Daoy (cell line): ENCODE results near the gene NCS1. TPM values are rescaled to one million over a fixed set of nuclear protein-coding genes. Genes with fewer than 3 reads are reported as not detected.
A peak's percentile ranks its signal among the peaks of the same experiment; 100 is the strongest.

Experiments used
- DNase-seq: peaks from one replicate; pipeline ENCODE4 v3.0.0-alpha.2; 2015; ENCODE audit warnings: low read depth
- total RNA-seq: library from RNA; depleted of rRNA; stranded (reverse); fragments of >200 nt; shearing (Covaris generic); gene quantifications from 2 replicates; pipeline ENCODE4 v1.2.3, GENCODE V29; 2014

The NCS1 gene
- total RNA-seq, 1 experiment from 2014 or later: 49.6 TPM

- DNase-seq: no peak
Observed at GRCh38 chr9:130147198-130147597, 25.0 kb upstream of the NCS1 start.

GRCh38 chr9:130147910-130148309 lies 24.3 kb upstream of the NCS1 start:
- DNase-seq: no peak

- DNase-seq: no peak
Observed at GRCh38 chr9:130149031-130149430, 23.2 kb upstream of the NCS1 start.

- DNase-seq: no peak
Observed at GRCh38 chr9:130149654-130150286, 22.4 kb upstream of the NCS1 start.

GRCh38 chr9:130150779-130151382 lies 21.3 kb upstream of the NCS1 start:
- peak; percentile 89 for DNase-seq

- DNase-seq: no peak
Observed at GRCh38 chr9:130154816-130155215, 17.4 kb upstream of the NCS1 start.

GRCh38 chr9:130155647-130156046 lies 16.6 kb upstream of the NCS1 start:
- DNase-seq: no peak

GRCh38 chr9:130156672-130157071 lies 15.5 kb upstream of the NCS1 start:
- no peak for DNase-seq

- peak; percentile 64 for DNase-seq
Observed at GRCh38 chr9:130157079-130157478, 15.1 kb upstream of the NCS1 start.

GRCh38 chr9:130158001-130158400 lies 14.2 kb upstream of the NCS1 start:
- no peak for DNase-seq

GRCh38 chr9:130159057-130159456 lies 13.1 kb upstream of the NCS1 start:
- no peak for DNase-seq

- DNase-seq: no peak
Observed at GRCh38 chr9:130159915-130160670, 12.1 kb upstream of the NCS1 start.

- no peak for DNase-seq
Observed at GRCh38 chr9:130160862-130161470, 11.2 kb upstream of the NCS1 start.

GRCh38 chr9:130165579-130165978 lies 6.6 kb upstream of the NCS1 start:
- DNase-seq: no peak

GRCh38 chr9:130166399-130166798 lies 5.8 kb upstream of the NCS1 start:
- DNase-seq: no peak

- peak; percentile 36 for DNase-seq
Observed at GRCh38 chr9:130167927-130168326, 4.3 kb upstream of the NCS1 start.

GRCh38 chr9:130171226-130172148 lies 717 bp upstream of the NCS1 start:
- no peak for DNase-seq

- peak; percentile 54 for DNase-seq
Observed at GRCh38 chr9:130172858-130173665, 858 bp downstream of the NCS1 start.

- DNase-seq: peak; percentile 18
Observed at GRCh38 chr9:130173666-130173983, 1.4 kb downstream of the NCS1 start.

GRCh38 chr9:130174025-130174424 lies 1.8 kb downstream of the NCS1 start:
- peak; percentile 7 for DNase-seq

- DNase-seq: peak; percentile 3
Observed at GRCh38 chr9:130174920-130175321, 2.7 kb downstream of the NCS1 start.
